Bronchial epithelial cell (primary cell): Measurements from ENCODE around the gene RNF146. TPM values are rescaled to one million over a fixed set of nuclear protein-coding genes. Genes with fewer than 3 reads are reported as not detected.

Experiments used
- DNase-seq: peaks from one replicate; pipeline ENCODE4 v3.0.0-alpha.2; 2010; ENCODE audit warnings: low read depth
- FAIRE-seq: peaks from 2 replicates; lab custom pipeline; 2011; peaks lifted over from hg19 to GRCh38; lab: Jason Lieb, UNC
- H3K27me3 ChIP-seq: 2 replicates; pipeline ENCODE4 v1.5.1; 2011; ENCODE audit warnings: low read length; ENCODE audit not compliant: control insufficient read depth, insufficient read depth
- H3K36me3 ChIP-seq: 2 replicates; pipeline ENCODE4 v1.5.1; 2011; ENCODE audit warnings: low read length; ENCODE audit not compliant: control insufficient read depth, insufficient read depth
- H3K4me3 ChIP-seq: 2 replicates; pipeline ENCODE4 v1.5.1; 2011; ENCODE audit warnings: mild to moderate bottlenecking, low read depth, low read length, control low read depth
- CTCF ChIP-seq: IDR thresholded peaks from 2 replicates; pipeline ENCODE4 v1.5.1; 2011; ENCODE audit warnings: mild to moderate bottlenecking, moderate library complexity, low read length, control low read depth, inconsistent platforms; ENCODE audit not compliant: insufficient read depth, severe bottlenecking
- total RNA-seq: library from RNA; depleted of rRNA; stranded (reverse); fragments of >200 nt; gene quantifications from 2 replicates; pipeline ENCODE4 v1.2.1, GENCODE V29; 2014

The RNF146 gene
- total RNA-seq, 1 donor from 2014 or later: 49.0 TPM

GRCh38 chr6:127243501-127243900 lies 23.2 kb upstream of the RNF146 start:
- no peak overlapping the region for H3K4me3 ChIP-seq
- FAIRE-seq: no peak
- no peaks in the 10 kb centered on the region for H3K36me3 ChIP-seq
- no peaks in the 10 kb centered on the region for H3K27me3 ChIP-seq
- TF ChIP-seq CTCF: no peak
- no peak for DNase-seq

- no peak for FAIRE-seq
- Histone ChIP-seq H3K4me3 (no peak overlapping the region), H3K27me3 (no peaks in the 10 kb centered on the region), H3K36me3 (no peaks in the 10 kb centered on the region)
- DNase-seq: peak; percentile 53
- TF ChIP-seq CTCF: no peak
Observed at GRCh38 chr6:127247114-127248096, 19.3 kb upstream of the RNF146 start.

DNA sequence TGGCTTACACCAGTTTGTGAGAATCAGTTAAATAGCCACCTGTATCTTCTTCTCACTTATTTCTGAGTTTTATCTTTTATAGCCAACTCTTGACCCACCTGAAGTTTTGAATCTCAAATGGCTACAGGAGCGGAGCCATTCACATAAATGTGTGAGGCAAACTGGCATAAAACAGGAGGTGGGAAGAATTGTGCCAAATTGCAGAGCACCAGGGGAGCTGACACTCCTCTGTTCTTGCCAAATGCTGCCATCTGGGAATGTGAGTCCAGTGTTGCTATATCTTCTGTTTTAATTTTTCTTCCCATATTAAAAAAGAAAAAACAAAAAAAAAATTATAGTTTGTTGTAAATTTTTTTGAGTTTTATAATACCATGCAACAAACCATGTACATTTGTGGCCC lies 17.0 kb upstream of the RNF146 start:
- no peaks in the 10 kb centered on the region for H3K36me3 ChIP-seq
- no peak for TF ChIP-seq CTCF
- no peak for FAIRE-seq
- no peaks in the 10 kb centered on the region for H3K27me3 ChIP-seq
- DNase-seq: no peak
- H3K4me3 ChIP-seq: no peak overlapping the region

- TF ChIP-seq CTCF: no peak
- FAIRE-seq: no peak
Observed at GRCh38 chr6:127255286-127255685, 11.4 kb upstream of the RNF146 start.

DNA sequence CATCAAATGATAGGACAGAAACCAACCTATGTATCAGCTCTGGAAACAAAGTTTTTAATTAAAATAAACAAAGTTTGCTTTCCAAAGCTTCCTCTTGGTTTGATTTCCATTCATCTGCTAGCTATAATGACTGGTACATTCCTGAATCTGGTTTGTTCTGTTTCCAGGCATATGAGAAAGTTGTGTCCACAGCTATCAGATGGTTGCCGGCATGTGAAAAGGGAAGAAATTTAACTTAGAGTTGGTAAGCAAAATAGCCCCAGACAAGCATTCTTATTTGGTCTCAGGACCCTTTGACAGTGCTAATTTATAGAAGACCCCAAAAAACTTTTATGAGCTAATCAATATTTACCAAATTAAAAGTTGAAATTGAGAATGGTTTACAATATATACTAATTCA lies 3.8 kb upstream of the RNF146 start:
- no peak for DNase-seq
- H3K36me3 ChIP-seq: no peaks in the 10 kb centered on the region
- H3K4me3 ChIP-seq: no peak overlapping the region
- H3K27me3 ChIP-seq: peaks cover 2% of the 10 kb centered on the region
- FAIRE-seq: no peak
- no peak for TF ChIP-seq CTCF

More at GRCh38 chr6:127255286-127255685, 11.4 kb upstream of the RNF146 start:
- Histone ChIP-seq H3K4me3 (no peak overlapping the region), H3K27me3 (no peaks in the 10 kb centered on the region), H3K36me3 (no peaks in the 10 kb centered on the region)
- DNase-seq: no peak
